Glutamatergic neuron (in vitro differentiated cells): ENCODE results near the gene KIRREL3. TPM values are rescaled to one million over a fixed set of nuclear protein-coding genes. Genes with fewer than 3 reads are reported as not detected.

Source experiments
- DNase-seq: peaks from one replicate; pipeline ENCODE4 v3.0.0; 2022
- H3K27ac Mint-ChIP-seq: one replicate; pipeline ENCODE4 v1.8.0; 2020; ENCODE audit warnings: mild to moderate bottlenecking, mixed read lengths, inconsistent platforms; ENCODE audit not compliant: unreplicated experiment
- H3K27me3 Mint-ChIP-seq: one replicate; pipeline ENCODE4 v1.8.0; 2020; ENCODE audit warnings: mild to moderate bottlenecking, moderate library complexity, mixed read lengths, inconsistent platforms; ENCODE audit not compliant: unreplicated experiment
- H3K36me3 Mint-ChIP-seq: one replicate; pipeline ENCODE4 v1.8.0; 2020; ENCODE audit warnings: mild to moderate bottlenecking, mixed read lengths, inconsistent platforms; ENCODE audit not compliant: unreplicated experiment
- H3K4me1 Mint-ChIP-seq: one replicate; pipeline ENCODE4 v1.8.0; 2020; ENCODE audit warnings: mild to moderate bottlenecking, low read depth, mixed read lengths, inconsistent platforms; ENCODE audit not compliant: unreplicated experiment
- H3K4me3 Mint-ChIP-seq: one replicate; pipeline ENCODE4 v1.8.0; 2020; ENCODE audit warnings: mild to moderate bottlenecking, mixed read lengths, inconsistent platforms; ENCODE audit not compliant: unreplicated experiment
- H3K9me3 Mint-ChIP-seq: one replicate; pipeline ENCODE4 v1.8.0; 2020; ENCODE audit warnings: mild to moderate bottlenecking, moderate library complexity, mixed read lengths, inconsistent platforms; ENCODE audit not compliant: unreplicated experiment
- total RNA-seq: library from RNA; stranded (reverse); fragmentation: NEBNext Ultra II Directional; extraction: Animal tissue kit (Norgen Biotek cat#: 25700); gene quantifications from one replicate; pipeline ENCODE4 v1.2.1, GENCODE V29; 2021; ENCODE audit not compliant: unreplicated experiment
- TF ChIP-seq, protein P1 (sequence below): fragments of 200-600 bp; sonication (generic); IDR thresholded peaks from one replicate; pipeline ENCODE4 v1.5.0; 2021; ENCODE audit not compliant: partially characterized antibody, unreplicated experiment

Gene KIRREL3
- total RNA-seq, 1 donor from 2014 or later: 25.3 TPM

DNA sequence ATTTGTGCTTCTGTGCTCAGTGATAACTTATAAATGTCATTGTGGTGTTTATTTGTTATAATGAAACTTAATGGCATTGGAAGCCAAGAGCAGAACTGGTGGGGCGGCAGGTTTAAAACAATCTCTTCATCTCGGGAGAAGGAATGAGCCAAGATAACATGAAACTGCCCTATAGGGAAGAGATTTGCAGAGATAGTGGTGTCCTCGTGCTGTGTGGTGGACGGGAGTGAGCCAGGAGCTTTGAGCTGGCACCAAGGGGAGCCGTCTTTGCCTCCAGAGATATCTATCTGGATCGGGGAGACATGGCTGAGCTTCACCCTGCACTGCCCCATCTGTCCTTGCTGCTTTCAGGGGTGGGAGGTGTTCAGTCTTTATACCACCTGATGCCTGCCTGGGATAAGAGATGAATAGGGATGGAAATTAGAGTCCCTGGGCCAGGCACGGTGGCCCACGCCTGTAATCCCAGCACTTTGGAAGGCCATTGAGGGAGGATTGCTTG, 455.5 kb downstream of the KIRREL3 start:
- Mint-ChIP-seq H3K27ac (no peak overlapping the region), H3K4me3 (no peak overlapping the region), H3K9me3 (no peaks in the 10 kb centered on the region), H3K4me1 (peaks cover 18% of the 10 kb centered on the region), H3K36me3 (no peaks in the 10 kb centered on the region), H3K27me3 (peaks cover 3% of the 10 kb centered on the region)
- DNase-seq: no peak
- TF ChIP-seq, protein P1, sequence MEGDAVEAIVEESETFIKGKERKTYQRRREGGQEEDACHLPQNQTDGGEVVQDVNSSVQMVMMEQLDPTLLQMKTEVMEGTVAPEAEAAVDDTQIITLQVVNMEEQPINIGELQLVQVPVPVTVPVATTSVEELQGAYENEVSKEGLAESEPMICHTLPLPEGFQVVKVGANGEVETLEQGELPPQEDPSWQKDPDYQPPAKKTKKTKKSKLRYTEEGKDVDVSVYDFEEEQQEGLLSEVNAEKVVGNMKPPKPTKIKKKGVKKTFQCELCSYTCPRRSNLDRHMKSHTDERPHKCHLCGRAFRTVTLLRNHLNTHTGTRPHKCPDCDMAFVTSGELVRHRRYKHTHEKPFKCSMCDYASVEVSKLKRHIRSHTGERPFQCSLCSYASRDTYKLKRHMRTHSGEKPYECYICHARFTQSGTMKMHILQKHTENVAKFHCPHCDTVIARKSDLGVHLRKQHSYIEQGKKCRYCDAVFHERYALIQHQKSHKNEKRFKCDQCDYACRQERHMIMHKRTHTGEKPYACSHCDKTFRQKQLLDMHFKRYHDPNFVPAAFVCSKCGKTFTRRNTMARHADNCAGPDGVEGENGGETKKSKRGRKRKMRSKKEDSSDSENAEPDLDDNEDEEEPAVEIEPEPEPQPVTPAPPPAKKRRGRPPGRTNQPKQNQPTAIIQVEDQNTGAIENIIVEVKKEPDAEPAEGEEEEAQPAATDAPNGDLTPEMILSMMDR: no peak

DNA sequence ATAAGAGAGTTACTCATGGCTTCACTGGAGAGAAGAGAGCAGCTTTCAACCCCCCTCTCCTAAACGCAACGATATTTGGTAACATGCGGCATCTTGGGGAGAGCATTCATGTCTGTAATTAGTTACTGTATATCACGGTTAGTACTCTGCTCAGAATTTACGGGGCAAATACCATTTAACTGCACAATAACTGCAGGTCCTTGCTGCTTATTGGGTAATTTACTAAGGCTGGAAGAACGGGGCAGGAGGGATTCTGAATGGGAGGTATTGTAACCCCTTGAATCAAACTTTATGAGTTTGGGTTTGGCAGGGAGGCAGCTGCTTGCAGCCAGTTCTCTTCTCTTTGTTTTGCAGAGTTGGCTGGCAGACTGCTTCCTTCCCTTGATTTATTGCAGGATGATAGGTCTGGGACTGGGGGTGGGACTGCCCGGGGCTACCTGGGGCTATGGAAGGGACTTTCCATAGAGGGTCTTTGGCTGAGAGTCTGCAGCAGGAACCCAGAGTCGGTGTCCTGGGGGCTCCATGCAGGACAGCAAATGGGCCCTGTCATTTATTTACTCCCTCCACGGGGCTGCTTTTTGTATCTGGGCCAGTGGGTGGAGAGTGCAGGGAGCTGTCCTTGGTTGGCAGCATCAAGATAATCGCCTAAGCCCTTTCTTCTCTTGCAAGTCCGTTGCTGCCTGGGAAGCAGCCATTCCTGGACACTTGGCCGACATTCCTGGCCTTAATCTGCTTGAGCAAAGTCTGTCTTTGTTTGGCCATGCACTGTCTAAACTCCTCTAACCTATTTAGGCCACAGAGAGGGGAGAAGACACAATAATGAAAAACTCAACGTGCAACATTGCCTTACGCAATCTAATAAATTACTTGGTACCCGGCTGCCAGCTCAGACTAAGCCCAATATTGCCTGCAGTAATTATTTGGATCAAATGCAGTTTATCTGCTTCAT, 456.2 kb downstream of the KIRREL3 start:
- H3K4me3 Mint-ChIP-seq: no peak overlapping the region
- no peak for DNase-seq
- TF ChIP-seq, protein P1: no peak
- H3K27ac Mint-ChIP-seq: no peak overlapping the region
- peaks cover 4% of the 10 kb centered on the region for H3K36me3 Mint-ChIP-seq
- peaks cover 13% of the 10 kb centered on the region for H3K4me1 Mint-ChIP-seq
- peaks cover 3% of the 10 kb centered on the region for H3K27me3 Mint-ChIP-seq
- no peaks in the 10 kb centered on the region for H3K9me3 Mint-ChIP-seq

DNA sequence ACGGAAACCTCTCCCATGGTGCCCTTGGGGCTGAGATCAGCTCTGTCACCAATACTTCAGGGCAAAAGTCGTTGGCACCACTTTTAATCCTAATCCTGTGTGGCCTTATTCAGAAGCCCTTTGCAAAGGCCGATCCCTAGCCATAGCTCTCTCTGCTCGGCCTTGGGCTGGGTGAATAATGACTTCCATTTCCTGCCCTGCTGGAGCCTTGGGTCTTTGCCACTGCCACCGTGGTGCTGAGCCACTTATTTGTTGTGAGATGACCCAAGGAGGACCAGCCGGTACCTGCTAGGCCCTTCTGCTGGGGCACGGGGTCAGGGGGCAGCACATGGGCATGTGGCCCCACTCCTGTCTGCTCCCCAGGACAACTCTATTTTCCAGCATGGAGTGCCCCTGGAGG, 456.9 kb downstream of the KIRREL3 start:
- DNase-seq: no peak
- Mint-ChIP-seq H3K36me3 (peaks cover 7% of the 10 kb centered on the region), H3K27ac (no peak overlapping the region), H3K27me3 (peaks cover 3% of the 10 kb centered on the region), H3K4me3 (no peak overlapping the region), H3K9me3 (no peaks in the 10 kb centered on the region), H3K4me1 (peaks cover 8% of the 10 kb centered on the region)
- TF ChIP-seq, protein P1: no peak

DNA sequence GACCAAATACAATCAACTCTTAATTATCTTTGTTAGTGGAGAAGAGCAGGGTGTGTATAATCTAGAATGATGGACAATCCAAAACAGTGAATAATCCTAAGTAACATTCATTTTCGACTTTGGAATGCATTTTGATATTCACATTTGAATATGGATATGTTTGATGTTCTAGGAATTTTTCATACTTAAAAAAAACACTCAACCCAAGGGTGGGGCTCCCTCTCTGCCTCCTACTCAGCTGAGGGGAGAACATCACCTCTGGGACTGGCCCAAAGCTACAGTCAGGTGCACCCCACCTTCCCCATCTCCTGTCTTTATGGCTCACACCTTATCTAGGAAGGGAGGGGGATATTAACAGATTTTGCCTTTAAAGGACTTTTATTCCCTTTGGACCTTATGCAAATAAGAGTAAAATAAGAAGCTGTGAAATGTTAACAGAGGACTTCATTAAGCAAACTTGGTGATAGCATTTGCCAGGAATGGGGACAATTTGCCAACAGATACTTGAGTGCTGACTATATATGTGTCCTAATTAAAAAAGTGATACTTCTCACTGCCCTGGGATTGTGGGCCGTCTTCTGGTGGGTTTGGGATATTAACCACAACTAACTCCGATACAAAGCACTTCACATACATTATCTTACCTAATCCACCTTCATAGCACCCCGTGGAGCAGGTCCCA, 458.1 kb downstream of the KIRREL3 start:
- Mint-ChIP-seq H3K9me3 (no peaks in the 10 kb centered on the region), H3K4me1 (peaks cover 11% of the 10 kb centered on the region), H3K4me3 (no peak overlapping the region), H3K27ac (no peak overlapping the region), H3K36me3 (peaks cover 7% of the 10 kb centered on the region), H3K27me3 (peaks cover 3% of the 10 kb centered on the region)
- no peak for DNase-seq
- TF ChIP-seq, protein P1: no peak

DNA sequence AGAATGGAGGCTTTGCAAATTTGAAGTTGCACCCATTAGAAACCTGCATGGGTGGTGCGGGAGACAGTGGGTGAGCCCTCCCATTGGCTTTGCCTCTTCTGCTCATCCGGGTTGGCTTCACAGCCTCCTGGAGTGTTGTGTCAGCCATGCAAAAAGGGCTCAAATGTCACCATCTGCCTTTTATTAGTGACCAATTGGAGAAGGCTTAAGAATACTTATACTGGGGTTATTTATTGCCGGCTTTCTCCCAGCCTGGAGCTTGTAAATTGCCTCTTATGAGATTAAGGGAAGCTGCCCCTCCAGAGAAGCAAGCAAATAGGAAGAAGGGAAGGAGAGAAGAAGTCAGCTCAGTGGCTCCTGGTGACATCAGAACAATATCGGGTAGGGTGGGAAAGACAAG, 462.5 kb downstream of the KIRREL3 start:
- Mint-ChIP-seq H3K36me3 (peaks cover 7% of the 10 kb centered on the region), H3K27me3 (peaks cover 13% of the 10 kb centered on the region), H3K9me3 (peaks cover 2% of the 10 kb centered on the region), H3K4me1 (peaks cover 4% of the 10 kb centered on the region), H3K4me3 (peak overlapping the region; percentile 1), H3K27ac (peak overlapping the region; percentile 5)
- TF ChIP-seq, protein P1: no peak
- no peak for DNase-seq
